HepG2 (cell line): Measurements from ENCODE around the gene ACKR3. TPM values are rescaled to one million over a fixed set of nuclear protein-coding genes. Genes with fewer than 3 reads are reported as not detected.

Source experiments
- ATAC-seq: fragments of 200-7000 bp; cut with Tn5 transposase; 3 replicates; pipeline ENCODE4 v1.9.1; 2020; ENCODE audit warnings: mild to moderate bottlenecking, moderate library complexity
- BruUV-seq: library from RNA; stranded (reverse); fragments of 400-500 nt; replicated peaks from 2 replicates; lab custom pipeline; 2021; lab: Mats Ljungman, UMichigan
- CTCF ChIA-PET: fragments of 300-600 bp; formaldehyde crosslinking; extraction: SDS; loops from one replicate; lab custom pipeline; 2021; ENCODE audit warnings: low total read pairs, inconsistent platforms, low intra/inter-chr PET ratio; lab: Yijun Ruan, JAX
- POLR2A ChIA-PET: fragments of 350-600 bp; sonication (Branson Sonifier 250); formaldehyde crosslinking; loops from one replicate; lab custom pipeline; 2020; ENCODE audit warnings: antibody characterized with exemption, inconsistent platforms; lab: Yijun Ruan, JAX
- DNase-seq: peaks from one replicate; pipeline ENCODE4 v3.0.0-alpha.2; 2015; ENCODE audit warnings: low spot score
- FAIRE-seq: peaks from 3 replicates; lab custom pipeline; 2011; peaks lifted over from hg19 to GRCh38; lab: Jason Lieb, UNC
- H2AFZ ChIP-seq: one replicate; pipeline ENCODE4 v1.6.1; 2011; ENCODE audit warnings: low read length, inconsistent platforms
- H3K27ac ChIP-seq: fragments of 300-600 bp; 3 replicates; pipeline ENCODE4 v1.8.0; 2011; ENCODE audit warnings: mixed run types, mild to moderate bottlenecking, mixed read lengths, low read length, inconsistent platforms; ENCODE audit not compliant: insufficient read depth; ENCODE audit errors: extremely low read length
- H3K27me3 ChIP-seq, 2 experiments: fragments of 200-600 bp in 1 of 2; 2 replicates in 1 of 2; 3 replicates in 1 of 2; pipeline versions ENCODE4 v1.6.0 to v1.8.0; 2011; ENCODE audit warnings: low read length in 2 of 2, mild to moderate bottlenecking in 2 of 2, moderate library complexity in 2 of 2, inconsistent platforms in 1 of 2; ENCODE audit not compliant: insufficient read depth in 2 of 2, control insufficient read depth in 1 of 2
- H3K36me3 ChIP-seq, 2 experiments: fragments of 200-600 bp in 1 of 2; replicated peaks in 1 of 2; 2 replicates in 1 of 2; 3 replicates in 1 of 2; pipeline versions ENCODE4 v1.5.1 to v1.8.0; 2011; ENCODE audit warnings: low read length in 2 of 2, inconsistent platforms in 1 of 2; ENCODE audit not compliant: insufficient read depth in 2 of 2, control insufficient read depth in 1 of 2
- H3K4me1 ChIP-seq: 2 replicates; pipeline ENCODE4 v1.5.1; 2012; ENCODE audit warnings: low read length, inconsistent platforms; ENCODE audit not compliant: insufficient read depth
- H3K4me2 ChIP-seq: 2 replicates; pipeline ENCODE4 v1.6.0; 2011; ENCODE audit warnings: low read depth, low read length, inconsistent platforms
- H3K4me3 ChIP-seq, 3 experiments: fragments of 200-600 bp in 1 of 3; sonication (generic), shearing (Covaris generic) in 1 of 3; replicated peaks in 1 of 3; 2 replicates each; pipeline ENCODE4 v1.5.1; 2011 to 2016; ENCODE audit warnings: low read length in 3 of 3, inconsistent platforms in 2 of 3, low read depth in 2 of 3, mild to moderate bottlenecking in 2 of 3, control low read depth in 1 of 3, mixed read lengths in 1 of 3; ENCODE audit not compliant: insufficient read depth in 1 of 3
- H3K79me2 ChIP-seq: one replicate; pipeline ENCODE4 v1.6.1; 2011; ENCODE audit warnings: low read length, inconsistent platforms; ENCODE audit not compliant: insufficient read depth
- H3K9ac ChIP-seq: 2 replicates; pipeline ENCODE4 v1.6.0; 2011; ENCODE audit warnings: mild to moderate bottlenecking, low read depth, low read length, inconsistent platforms; ENCODE audit not compliant: insufficient read depth
- H3K9me3 ChIP-seq: 2 replicates; pipeline ENCODE4 v1.5.1; 2012; ENCODE audit warnings: mild to moderate bottlenecking, low read length
- H4K20me1 ChIP-seq: 2 replicates; pipeline ENCODE4 v1.6.0; 2011; ENCODE audit warnings: inconsistent platforms, mild to moderate bottlenecking, low read length, moderate library complexity; ENCODE audit not compliant: insufficient read depth
- ARID3A ChIP-seq: IDR thresholded peaks from 2 replicates; pipeline ENCODE4 v1.6.1; 2012; ENCODE audit warnings: low read depth, low read length, improper control_type of control experiment
- CTCF ChIP-seq: sonication (generic); formaldehyde crosslinking; IDR thresholded peaks from 2 replicates; pipeline ENCODE4 v1.5.0; 2020; ENCODE audit warnings: mild to moderate bottlenecking, missing genetic modification reagents, moderate library complexity
- E2F1 ChIP-seq: sonication (generic); formaldehyde crosslinking; IDR thresholded peaks from 2 replicates; pipeline ENCODE4 v1.5.0; 2020; ENCODE audit warnings: missing genetic modification reagents
- ELF1 ChIP-seq: sonication (generic); formaldehyde crosslinking; IDR thresholded peaks from 2 replicates; pipeline ENCODE4 v1.4.0; 2020; ENCODE audit warnings: missing genetic modification reagents
- HNF4A ChIP-seq: sonication (generic); formaldehyde crosslinking; IDR thresholded peaks from 2 replicates; pipeline ENCODE4 v1.4.0; 2020; ENCODE audit warnings: missing genetic modification reagents
- HNF4G ChIP-seq, 2 experiments: sonication (generic) in 1 of 2; formaldehyde crosslinking in 1 of 2; IDR thresholded peaks; 2 replicates each; pipeline versions ENCODE4 v1.4.0 to v1.6.1; 2011 to 2020; ENCODE audit warnings: borderline replicate concordance in 2 of 2, low read depth in 2 of 2, mild to moderate bottlenecking in 2 of 2, low read length in 1 of 2, missing genetic modification reagents in 1 of 2, moderate library complexity in 1 of 2
- MAFF ChIP-seq: IDR thresholded peaks from 2 replicates; pipeline ENCODE4 v1.6.1; 2011; ENCODE audit warnings: low read depth, low read length, improper control_type of control experiment
- MAFK ChIP-seq, 2 experiments: IDR thresholded peaks in 1 of 2; conservative IDR thresholded peaks in 1 of 2; 2 replicates each; pipeline ENCODE4 v1.6.1; 2011; ENCODE audit warnings: improper control_type of control experiment in 2 of 2, low read length in 2 of 2
- SMC3 ChIP-seq: IDR thresholded peaks from 2 replicates; pipeline ENCODE4 v1.6.1; 2011; ENCODE audit warnings: low read length, improper control_type of control experiment
- STAG1 ChIP-seq: sonication (generic); formaldehyde crosslinking; IDR thresholded peaks from 2 replicates; pipeline ENCODE4 v1.4.0; 2020; ENCODE audit warnings: missing genetic modification reagents
- SYNCRIP ChIP-seq: fragments of 200-400 bp; formaldehyde crosslinking; IDR thresholded peaks from 2 replicates; pipeline ENCODE4 v1.6.1; 2018; ENCODE audit warnings: mild to moderate bottlenecking, low read depth, low read length; ENCODE audit not compliant: insufficient read depth
- TEAD3 ChIP-seq: optimal IDR thresholded peaks from 2 replicates; pipeline ENCODE3; 2016; ENCODE audit warnings: borderline replicate concordance
- ZKSCAN1 ChIP-seq: fragments of 150-350 bp; IDR thresholded peaks from 2 replicates; pipeline ENCODE4 v1.6.1; 2014; ENCODE audit warnings: low read length
- WGBS: methylation state at CpG from one replicate; pipeline ENCODE4 v1.1.6; 2017; ENCODE audit warnings: low lambda C conversion rate; 5-methylcytosine and 5-hydroxymethylcytosine counted together
- in situ Hi-C: cut with HindIII; loops from 2 replicates; pipeline ENCODE4 v1.10.0; 2017; ENCODE audit warnings: low pct_unique_long_range_greater_than_20kb; ENCODE audit not compliant: extremely low pct_ligation_motif_present
- intact Hi-C: fragments of 100-400 bp; cut with micrococcal nuclease; formaldehyde crosslinking; loops from one replicate; pipeline ENCODE4 v1.10.0; 2022; ENCODE audit not compliant: unreplicated experiment
- polyA plus RNA-seq, 8 experiments: library from polyadenylated mRNA; depleted of rRNA in 3 of 8; stranded (reverse) in 7 of 8; unstranded in 1 of 8; fragments of >200 nt; fragmentation: Illumina TruSeq in 4 of 8; extraction: Trizol in 4 of 8; gene quantifications; 2 replicates each; pipeline versions ENCODE4 v1.2.1 to v1.2.3, GENCODE V29; 2011 to 2016; ENCODE audit warnings: low read depth in 4 of 8, missing spikeins in 1 of 8, mixed read lengths in 1 of 8; ENCODE audit not compliant: insufficient read depth in 1 of 8
- total RNA-seq, 5 experiments: library from RNA; depleted of rRNA; stranded (reverse); fragments of >200 nt; fragmentation: Illumina TruSeq; extraction: Trizol; gene quantifications; 2 replicates each; pipeline ENCODE4 v1.2.3, GENCODE V29; 2016; ENCODE audit warnings: low read depth in 1 of 5

The ACKR3 gene
- total and polyA plus RNA-seq, 2 of the 13 experiments (the other 11 are each of a cell fraction or from before 2014, with no cell fraction given), result not detected

- in situ Hi-C loops (no loop called here), intact Hi-C loops (loop anchor here (1.0 kb wide), 1 partner anchor 465 kb away; no protein-coding TSS in a partner anchor)
- no peak overlapping the region for H3K9ac ChIP-seq
- FAIRE-seq, result peak; percentile 63
- peak; percentile 55 for DNase-seq
- H2AFZ ChIP-seq, result no peak overlapping the region
- no peak overlapping the region for H3K4me3 ChIP-seq
- H4K20me1 ChIP-seq, result no peaks in the 10 kb centered on the region
- H3K79me2 ChIP-seq, result no peaks in the 10 kb centered on the region
- no peaks in the 10 kb centered on the region for H3K4me1 ChIP-seq
- TF ChIP-seq HNF4A (CRISPR knock-in tag), result peak; percentile 62
- no peak for TF ChIP-seq E2F1
- peak; percentile 37; the same call in 1 of the 2 replicates for TF ChIP-seq HNF4G (IDR thresholded peaks at IDR 0.05; ENCODE audit: borderline replicate concordance, low read depth, low read length)
- no peak for TF ChIP-seq HNF4G (CRISPR knock-in tag; IDR thresholded peaks at IDR 0.05; ENCODE audit: borderline replicate concordance, low read depth)
- no peak for TF ChIP-seq ZKSCAN1
- TF ChIP-seq MAFF, result peak; percentile 73
- TF ChIP-seq SMC3, result peak; percentile 23; the same call in 1 of the 2 replicates
- peak; percentile 62 for TF ChIP-seq CTCF
- TF ChIP-seq ARID3A, result 0 out of 2 replicates have a peak, but pooled peaks have one; percentile 32
- TF ChIP-seq STAG1 (CRISPR knock-in tag), result peak; percentile 68
- no peak for TF ChIP-seq ELF1 (CRISPR knock-in tag)
- TF ChIP-seq TEAD3 (CRISPR knock-in tag), result peak; percentile 100
- peak; percentile 69 to 80 for TF ChIP-seq MAFK (conservative IDR thresholded peaks at IDR 0.05 in 1 of 2, IDR thresholded peaks at IDR 0.05 in 1 of 2; ENCODE audit: low read length in 2 of 2)
- no peak for TF ChIP-seq SYNCRIP
- whole genome bisulfite sequencing, result 13% methylated on average over 5 of the region's 5 CpGs
- no peaks in the 10 kb centered on the region for H3K9me3 ChIP-seq
- peaks cover 0 to 22% of the 10 kb centered on the region in 2 experiments; a peak in 3 of 5 replicates for H3K27me3 ChIP-seq
- POLR2A ChIA-PET, result no interaction called here
- H3K27ac ChIP-seq, result no peak overlapping the region
- H3K36me3 ChIP-seq, result no peaks in the 10 kb centered on the region
- no TSS peak for BruUV-seq
- CTCF ChIA-PET, result interaction anchor here (1.3 kb wide), 1 partner anchor 465 kb away, joined by 4 read pairs; no protein-coding TSS in a partner anchor
- ATAC-seq, result peak; percentile 85
- H3K4me2 ChIP-seq, result no peak overlapping the region
Observed at GRCh38 chr2:236562434-236562833, 7.2 kb upstream of the ACKR3 start.
